PFSK-1 (cell line): ENCODE measurements around the gene LTBP2.

Source experiments
- POLR2AphosphoS5 ChIP-seq: IDR thresholded peaks from 2 replicates; pipeline ENCODE4 v1.6.1; 2012; ENCODE audit warnings: low read depth, mild to moderate bottlenecking, control low read depth, low read length, moderate library complexity
- REST ChIP-seq, 2 experiments: IDR thresholded peaks; 2 replicates each; pipeline versions ENCODE4 v1.6.1 to v1.8.0; 2011 to 2012; ENCODE audit warnings: low read depth in 2 of 2, low read length in 2 of 2, control low read depth in 1 of 2, inconsistent platforms in 1 of 2, mild to moderate bottlenecking in 1 of 2, moderate library complexity in 1 of 2; ENCODE audit not compliant: insufficient read depth in 1 of 2

GRCh38 chr14:74503938-74504335, 108.1 kb downstream of the LTBP2 start:
- no peak for TF ChIP-seq POLR2AphosphoS5
- TF ChIP-seq REST (IDR thresholded peaks at IDR 0.05; ENCODE audit: insufficient read depth in 1 of 2, low read depth in 2 of 2, low read length in 2 of 2), result no peak
